IPS DF 19.7 (cell line): Measurements from ENCODE around the gene ACP1.
"Not testable (repeated sequence)": the region's sequence is repeated elsewhere in the genome, so short reads cannot be mapped to it uniquely, and the experiment has no call there.

ENCODE experiments used
- DNase-seq: peaks from one replicate; pipeline ENCODE4 v3.0.0-alpha.2; 2013; ENCODE audit warnings: low read depth, low spot score

Gene ACP1

GRCh38 chr2:310994-311393, 46.2 kb downstream of the ACP1 start:
- DNase-seq: no peak

- no peak for DNase-seq
Measured at GRCh38 chr2:313991-314390, 49.2 kb downstream of the ACP1 start.

- DNase-seq: no peak
Measured at GRCh38 chr2:314561-315336, 50.0 kb downstream of the ACP1 start.

GRCh38 chr2:315925-316324, 51.2 kb downstream of the ACP1 start:
- DNase-seq: not testable (repeated sequence)

- DNase-seq: no peak
Measured at GRCh38 chr2:316381-316780, 51.6 kb downstream of the ACP1 start.

GRCh38 chr2:317501-318424, 53.0 kb downstream of the ACP1 start:
- no peak for DNase-seq

- no peak for DNase-seq
Measured at GRCh38 chr2:319059-319600, 54.4 kb downstream of the ACP1 start.

- DNase-seq: no peak
Measured at GRCh38 chr2:320561-320960, 55.8 kb downstream of the ACP1 start.

- DNase-seq: no peak
Measured at GRCh38 chr2:322326-322725, 57.6 kb downstream of the ACP1 start.

GRCh38 chr2:323035-323434, 58.3 kb downstream of the ACP1 start:
- DNase-seq: no peak
